ENCODE measurements around the gene MYH7.
"Not testable (repeated sequence)": the region's sequence is repeated elsewhere in the genome, so short reads cannot be mapped to it uniquely, and the experiment has no call there.

The MYH7 gene

DNA sequence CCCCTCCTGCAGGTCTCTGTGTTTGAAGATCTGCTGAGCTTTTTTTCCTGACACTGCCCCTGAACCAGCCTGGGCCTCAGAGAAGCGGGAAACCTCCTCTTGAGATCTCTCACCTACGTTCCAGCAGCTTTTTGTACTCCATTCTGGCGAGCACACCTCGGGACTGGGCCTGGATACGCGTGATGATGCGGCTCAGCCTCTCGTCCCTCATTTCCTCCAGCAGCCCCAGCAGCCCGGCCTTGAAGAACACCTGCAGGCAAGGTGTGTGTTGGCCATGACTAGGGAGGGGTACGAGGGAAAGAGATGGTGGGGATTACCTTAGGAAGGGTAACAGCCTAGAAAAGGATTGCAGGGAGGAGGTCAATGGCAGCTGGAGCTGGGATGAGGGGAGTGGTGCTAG lies 10.3 kb downstream of the MYH7 start:
- Histone ChIP-seq H3K9me3 (ENCODE audit: control insufficient read depth, low read length) (peaks cover 3% of the 10 kb centered on the region), H3K4me1 (ENCODE audit: control insufficient read depth, insufficient read depth, low read length) (no peaks in the 10 kb centered on the region), H3K27me3 (replicated peaks; ENCODE audit: control insufficient read depth, insufficient read depth, low read length) (peaks cover 52% of the 10 kb centered on the region), H3K9ac (ENCODE audit: low read length) (no peak overlapping the region), H3K4me3 (ENCODE audit: low read length) (no peak overlapping the region), H3K36me3 (ENCODE audit: control insufficient read depth, insufficient read depth, low read length, severe bottlenecking) (no peaks in the 10 kb centered on the region)
- DNase-seq (ENCODE audit: low read depth): no peak

- Histone ChIP-seq H3K9ac (ENCODE audit: low read length) (no peak overlapping the region), H3K9me3 (ENCODE audit: control insufficient read depth, low read length) (peaks cover 3% of the 10 kb centered on the region), H3K36me3 (ENCODE audit: control insufficient read depth, insufficient read depth, low read length, severe bottlenecking) (no peaks in the 10 kb centered on the region), H3K4me3 (ENCODE audit: low read length) (no peak overlapping the region), H3K4me1 (ENCODE audit: control insufficient read depth, insufficient read depth, low read length) (no peaks in the 10 kb centered on the region), H3K27me3 (replicated peaks; ENCODE audit: control insufficient read depth, insufficient read depth, low read length) (peaks cover 49% of the 10 kb centered on the region)
- DNase-seq (ENCODE audit: low read depth): no peak
Measured at GRCh38 chr14:23423657-23424056, 11.8 kb downstream of the MYH7 start.

DNA sequence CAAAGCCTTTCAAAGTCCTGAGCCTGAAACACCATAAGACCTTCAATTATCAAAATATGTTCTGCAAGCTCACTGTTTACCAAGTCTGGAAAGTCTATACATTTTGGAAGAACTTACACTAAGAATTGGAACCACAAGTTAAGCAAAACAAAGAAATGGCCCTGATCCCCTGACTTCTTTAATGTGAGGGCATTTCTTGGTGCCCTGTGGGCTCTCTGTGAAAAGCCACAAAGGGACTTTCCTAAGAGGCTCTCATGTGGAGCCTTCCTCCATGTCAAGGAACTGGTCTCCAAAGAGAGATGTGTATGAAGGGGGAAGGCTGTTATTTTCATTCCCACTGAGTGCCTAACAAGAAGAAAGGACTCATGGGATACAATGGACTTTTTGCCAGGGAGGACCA lies 13.9 kb downstream of the MYH7 start:
- no peaks in the 10 kb centered on the region for H3K36me3 ChIP-seq (ENCODE audit: control insufficient read depth, insufficient read depth, low read length, severe bottlenecking)
- peaks cover 3% of the 10 kb centered on the region for H3K9me3 ChIP-seq (ENCODE audit: control insufficient read depth, low read length)
- H3K27me3 ChIP-seq (replicated peaks; ENCODE audit: control insufficient read depth, insufficient read depth, low read length): peaks cover 40% of the 10 kb centered on the region
- no peak overlapping the region for H3K4me3 ChIP-seq (ENCODE audit: low read length)
- no peak overlapping the region for H3K9ac ChIP-seq (ENCODE audit: low read length)
- DNase-seq (ENCODE audit: low read depth): no peak
- no peaks in the 10 kb centered on the region for H3K4me1 ChIP-seq (ENCODE audit: control insufficient read depth, insufficient read depth, low read length)

DNA sequence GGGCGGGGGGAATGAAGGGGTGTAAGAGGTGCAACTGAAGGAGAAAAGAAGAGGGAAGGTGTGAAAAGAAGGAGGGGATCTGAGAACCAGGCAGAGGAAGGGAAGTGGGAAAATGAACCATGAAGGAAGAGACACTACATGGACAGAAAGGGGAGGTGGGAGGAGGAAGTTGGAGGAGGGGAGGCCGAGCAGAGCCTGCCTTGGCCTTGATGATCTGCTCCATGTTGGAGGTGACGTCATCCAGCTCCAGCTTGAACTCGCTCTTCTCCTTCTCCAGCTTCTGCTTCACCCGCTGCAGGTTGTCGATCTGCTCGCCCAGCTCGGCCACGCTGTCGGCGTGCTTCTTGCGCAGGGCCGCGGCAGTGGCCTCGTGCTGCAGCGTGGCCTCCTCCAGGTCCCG lies 15.8 kb downstream of the MYH7 start:
- peaks cover 36% of the 10 kb centered on the region for H3K27me3 ChIP-seq (replicated peaks; ENCODE audit: control insufficient read depth, insufficient read depth, low read length)
- H3K4me3 ChIP-seq (ENCODE audit: low read length); DNase-seq (ENCODE audit: low read depth); H3K9ac ChIP-seq (ENCODE audit: low read length); H3K36me3 ChIP-seq (ENCODE audit: control insufficient read depth, insufficient read depth, low read length, severe bottlenecking); H3K4me1 ChIP-seq (ENCODE audit: control insufficient read depth, insufficient read depth, low read length); H3K9me3 ChIP-seq (ENCODE audit: control insufficient read depth, low read length): not testable (repeated sequence)

DNA sequence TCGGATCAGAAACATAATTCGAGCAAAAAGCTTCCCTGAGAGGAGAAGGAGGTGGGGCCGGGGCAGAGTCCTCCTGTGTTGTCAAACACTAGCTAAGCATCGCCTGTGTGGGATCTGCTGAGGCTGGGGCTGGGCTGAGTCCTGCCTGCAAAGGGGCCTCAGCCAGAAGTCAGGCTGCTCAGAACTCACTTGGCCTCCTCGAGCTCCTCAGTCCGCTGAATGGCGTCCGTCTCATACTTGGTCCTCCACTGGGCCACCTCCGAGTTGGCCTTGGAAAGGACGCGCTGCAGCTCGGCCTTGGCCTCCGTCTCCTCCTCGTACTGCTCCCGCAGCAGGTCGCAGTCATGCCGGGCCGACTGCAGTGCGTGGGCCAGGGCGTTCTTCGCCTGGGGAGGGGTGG lies 17.4 kb downstream of the MYH7 start:
- H3K4me3 ChIP-seq (ENCODE audit: low read length): no peak overlapping the region
- H3K4me1 ChIP-seq (ENCODE audit: control insufficient read depth, insufficient read depth, low read length): no peaks in the 10 kb centered on the region
- H3K27me3 ChIP-seq (replicated peaks; ENCODE audit: control insufficient read depth, insufficient read depth, low read length): peaks cover 31% of the 10 kb centered on the region
- no peak for DNase-seq (ENCODE audit: low read depth)
- no peak overlapping the region for H3K9ac ChIP-seq (ENCODE audit: low read length)
- no peaks in the 10 kb centered on the region for H3K9me3 ChIP-seq (ENCODE audit: control insufficient read depth, low read length)
- no peaks in the 10 kb centered on the region for H3K36me3 ChIP-seq (ENCODE audit: control insufficient read depth, insufficient read depth, low read length, severe bottlenecking)

- not testable (repeated sequence) for H3K4me3 ChIP-seq (ENCODE audit: low read length); H3K9me3 ChIP-seq (ENCODE audit: control insufficient read depth, low read length); H3K4me1 ChIP-seq (ENCODE audit: control insufficient read depth, insufficient read depth, low read length)
Measured at GRCh38 chr14:23417269-23417668, 18.2 kb downstream of the MYH7 start.

GRCh38 chr14:23416801-23417200 lies 18.7 kb downstream of the MYH7 start:
- Histone ChIP-seq H3K36me3 (ENCODE audit: control insufficient read depth, insufficient read depth, low read length, severe bottlenecking) (no peaks in the 10 kb centered on the region), H3K27me3 (replicated peaks; ENCODE audit: control insufficient read depth, insufficient read depth, low read length) (peaks cover 38% of the 10 kb centered on the region), H3K4me3 (ENCODE audit: low read length) (no peak overlapping the region), H3K9me3 (ENCODE audit: control insufficient read depth, low read length) (no peaks in the 10 kb centered on the region), H3K9ac (ENCODE audit: low read length) (no peak overlapping the region), H3K4me1 (ENCODE audit: control insufficient read depth, insufficient read depth, low read length) (no peaks in the 10 kb centered on the region)
- no peak for DNase-seq (ENCODE audit: low read depth)

More at GRCh38 chr14:23417269-23417668, 18.2 kb downstream of the MYH7 start:
- not testable (repeated sequence) for H3K9ac ChIP-seq (ENCODE audit: low read length); H3K36me3 ChIP-seq (ENCODE audit: control insufficient read depth, insufficient read depth, low read length, severe bottlenecking); DNase-seq (ENCODE audit: low read depth)
- peaks cover 37% of the 10 kb centered on the region for H3K27me3 ChIP-seq (replicated peaks; ENCODE audit: control insufficient read depth, insufficient read depth, low read length)

DNA sequence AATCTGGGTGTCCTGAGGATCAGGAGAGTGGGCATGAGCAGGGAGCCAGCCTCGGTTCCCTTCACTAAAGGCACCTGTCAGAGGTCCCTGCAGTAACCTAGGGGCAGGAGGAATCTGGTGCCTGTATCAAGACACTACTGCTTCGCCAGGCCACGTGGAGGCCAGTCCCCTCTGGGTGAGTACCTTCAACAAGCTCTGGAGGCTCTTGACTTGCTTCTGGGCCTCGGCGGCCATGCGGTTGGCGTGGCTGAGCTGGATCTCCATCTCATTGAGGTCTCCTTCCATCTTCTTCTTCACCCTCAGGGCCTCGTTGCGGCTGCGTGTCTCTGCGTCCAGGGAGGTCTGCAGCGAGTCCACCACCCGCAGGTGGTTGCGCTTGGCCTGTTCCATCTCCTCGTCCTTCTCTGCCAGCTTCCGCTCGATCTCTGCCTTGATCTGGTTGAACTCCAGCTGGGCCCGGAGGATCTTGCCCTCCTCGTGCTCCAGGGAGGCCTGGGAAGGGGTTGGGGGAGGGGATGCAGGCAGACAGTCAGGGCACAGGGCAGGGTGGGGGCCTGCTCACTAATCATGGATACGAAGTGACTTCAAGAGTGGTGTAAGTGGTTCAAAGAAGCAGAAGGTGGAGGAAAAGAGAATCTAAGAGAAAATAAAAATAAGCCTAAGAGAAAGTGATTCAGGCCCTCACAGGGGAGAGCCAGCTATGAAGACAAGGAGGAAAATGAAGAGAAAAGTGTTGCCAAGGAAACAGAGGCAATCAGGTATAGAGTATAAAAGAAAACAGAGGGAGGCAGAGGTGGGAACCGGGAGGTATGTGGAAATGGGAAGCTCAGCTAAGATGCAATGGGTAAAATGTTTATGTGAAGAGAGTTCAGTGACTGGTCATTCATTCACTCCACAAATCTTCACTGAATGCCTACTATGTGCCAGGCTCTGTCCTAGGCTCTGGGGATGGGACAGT lies 19.4 kb downstream of the MYH7 start:
- Histone ChIP-seq H3K4me3 (ENCODE audit: low read length) (no peak overlapping the region), H3K27me3 (replicated peaks; ENCODE audit: control insufficient read depth, insufficient read depth, low read length) (peaks cover 38% of the 10 kb centered on the region), H3K36me3 (ENCODE audit: control insufficient read depth, insufficient read depth, low read length, severe bottlenecking) (no peaks in the 10 kb centered on the region), H3K4me1 (ENCODE audit: control insufficient read depth, insufficient read depth, low read length) (no peaks in the 10 kb centered on the region), H3K9me3 (ENCODE audit: control insufficient read depth, low read length) (no peaks in the 10 kb centered on the region), H3K9ac (ENCODE audit: low read length) (no peak overlapping the region)
- no peak for DNase-seq (ENCODE audit: low read depth)

DNA sequence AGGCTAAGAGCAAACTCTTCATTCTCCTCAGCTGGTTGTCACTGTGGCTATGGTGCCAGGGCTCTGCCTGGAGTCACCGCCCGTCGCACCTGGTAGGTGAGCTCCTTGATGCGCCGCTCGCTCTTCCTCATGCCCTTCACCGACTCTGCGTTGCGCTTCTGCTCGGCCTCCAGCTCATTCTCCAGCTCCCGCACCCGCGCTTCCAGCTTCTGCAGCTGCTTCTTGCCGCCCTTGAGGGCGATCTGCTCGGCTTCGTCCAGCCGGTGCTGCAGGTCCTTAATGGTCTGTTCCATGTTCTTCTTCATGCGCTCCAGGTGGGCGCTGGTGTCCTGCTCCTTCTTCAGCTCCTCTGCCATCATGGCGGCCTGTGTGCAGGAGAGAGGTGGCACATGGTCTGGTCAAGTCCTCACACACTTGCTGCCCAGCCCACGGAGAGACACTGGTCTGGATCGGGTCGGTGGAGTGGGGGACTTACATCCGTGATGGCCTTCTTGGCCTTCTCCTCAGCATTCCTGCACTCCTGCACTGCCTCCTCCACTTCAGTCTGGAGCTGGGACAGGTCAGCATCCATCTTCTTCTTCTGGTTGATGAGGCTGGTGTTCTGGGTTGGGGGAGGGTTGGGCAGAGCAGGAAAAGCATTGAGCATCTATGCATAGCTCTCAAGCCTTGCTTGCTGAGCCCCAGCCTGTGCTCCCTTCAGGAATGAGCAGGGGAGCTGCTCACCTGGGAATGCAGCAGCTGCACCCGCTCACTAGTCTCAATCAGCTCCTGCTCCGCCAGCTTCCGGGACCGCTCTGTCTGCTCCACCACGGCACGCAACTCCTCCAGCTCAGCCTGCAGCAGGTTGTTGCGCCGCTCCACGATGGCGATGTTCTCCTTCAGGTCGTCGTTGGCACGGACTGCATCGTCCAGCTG lies 20.3 kb downstream of the MYH7 start:
- no peaks in the 10 kb centered on the region for H3K36me3 ChIP-seq (ENCODE audit: control insufficient read depth, insufficient read depth, low read length, severe bottlenecking)
- no peaks in the 10 kb centered on the region for H3K9me3 ChIP-seq (ENCODE audit: control insufficient read depth, low read length)
- peaks cover 37% of the 10 kb centered on the region for H3K27me3 ChIP-seq (replicated peaks; ENCODE audit: control insufficient read depth, insufficient read depth, low read length)
- H3K4me1 ChIP-seq (ENCODE audit: control insufficient read depth, insufficient read depth, low read length): no peaks in the 10 kb centered on the region
- no peak overlapping the region for H3K9ac ChIP-seq (ENCODE audit: low read length)
- no peak overlapping the region for H3K4me3 ChIP-seq (ENCODE audit: low read length)
- DNase-seq (ENCODE audit: low read depth): no peak

- H3K27me3 ChIP-seq (replicated peaks; ENCODE audit: control insufficient read depth, insufficient read depth, low read length): peaks cover 42% of the 10 kb centered on the region
- no peaks in the 10 kb centered on the region for H3K36me3 ChIP-seq (ENCODE audit: control insufficient read depth, insufficient read depth, low read length, severe bottlenecking)
- no peaks in the 10 kb centered on the region for H3K9me3 ChIP-seq (ENCODE audit: control insufficient read depth, low read length)
- H3K9ac ChIP-seq (ENCODE audit: low read length): no peak overlapping the region
- DNase-seq (ENCODE audit: low read depth): no peak
- no peak overlapping the region for H3K4me3 ChIP-seq (ENCODE audit: low read length)
- H3K4me1 ChIP-seq (ENCODE audit: control insufficient read depth, insufficient read depth, low read length): no peaks in the 10 kb centered on the region
Measured at GRCh38 chr14:23414254-23414653, 21.2 kb downstream of the MYH7 start.

- no peak for DNase-seq (ENCODE audit: low read depth)
- Histone ChIP-seq H3K9me3 (ENCODE audit: control insufficient read depth, low read length) (no peaks in the 10 kb centered on the region), H3K27me3 (replicated peaks; ENCODE audit: control insufficient read depth, insufficient read depth, low read length) (peaks cover 36% of the 10 kb centered on the region), H3K4me3 (ENCODE audit: low read length) (no peak overlapping the region), H3K4me1 (ENCODE audit: control insufficient read depth, insufficient read depth, low read length) (no peaks in the 10 kb centered on the region), H3K9ac (ENCODE audit: low read length) (no peak overlapping the region), H3K36me3 (ENCODE audit: control insufficient read depth, insufficient read depth, low read length, severe bottlenecking) (no peaks in the 10 kb centered on the region)
Measured at GRCh38 chr14:23413681-23414080, 21.8 kb downstream of the MYH7 start.

Data from adipocyte (in vitro differentiated cells).